ENCODE results near the gene POLD1. TPM values are rescaled to one million over a fixed set of nuclear protein-coding genes. Genes with fewer than 3 reads are reported as not detected.

POLD1 gene
- total and polyA plus RNA-seq, 2 of the 13 experiments (the other 11 are each of a cell fraction or from before 2014, with no cell fraction given): 17.4 to 54.0 TPM

GRCh38 chr19:50349277-50350057 is 34.7 kb upstream of the POLD1 start (continued):
- TF ChIP-seq SNAPC4 (CRISPR knock-in tag; IDR thresholded peaks at IDR 0.05): no peak
- TF ChIP-seq ZBTB8A (CRISPR knock-in tag; IDR thresholded peaks at IDR 0.05; ENCODE audit: borderline replicate concordance, low read depth): no peak
- 0 out of 2 replicates have a peak, but pooled peaks have one; percentile 17 for TF ChIP-seq TFDP2 (CRISPR knock-in tag; IDR thresholded peaks at IDR 0.05)
- no peak; the same call in 1 of the 2 replicates for TF ChIP-seq GATAD2A (CRISPR knock-in tag; IDR thresholded peaks at IDR 0.05)
- TF ChIP-seq ZNF740 (CRISPR knock-in tag; IDR thresholded peaks at IDR 0.05): no peak
- TF ChIP-seq ZNF24 (IDR thresholded peaks at IDR 0.05): no peak
- peak; percentile 88 for TF ChIP-seq ZFX (CRISPR knock-in tag; IDR thresholded peaks at IDR 0.05; ENCODE audit: low read depth)
- TF ChIP-seq ZNF879 (CRISPR knock-in tag; IDR thresholded peaks at IDR 0.05): no peak
- TF ChIP-seq ZNF550 (CRISPR knock-in tag; IDR thresholded peaks at IDR 0.05; ENCODE audit: borderline replicate concordance): no peak
- no peak for TF ChIP-seq ZNF235 (CRISPR knock-in tag; IDR thresholded peaks at IDR 0.05; ENCODE audit: borderline replicate concordance)
- TF ChIP-seq CBX5 (CRISPR knock-in tag; IDR thresholded peaks at IDR 0.05; ENCODE audit: borderline replicate concordance): no peak
- no peak for TF ChIP-seq ZNF318 (CRISPR knock-in tag; IDR thresholded peaks at IDR 0.05)
- peak; percentile 78 for TF ChIP-seq HNF4A (CRISPR knock-in tag; IDR thresholded peaks at IDR 0.05)
- TF ChIP-seq ZNF790 (CRISPR knock-in tag; IDR thresholded peaks at IDR 0.05; ENCODE audit: borderline replicate concordance): no peak

All from HepG2 (cell line).